Transverse colon (tissue), 4 donors: ENCODE data around the gene CDC42EP1. TPM values are rescaled to one million over a fixed set of nuclear protein-coding genes. Genes with fewer than 3 reads are reported as not detected.
"Not testable (repeated sequence)": the region's sequence is repeated elsewhere in the genome, so short reads cannot be mapped to it uniquely, and the experiment has no call there.

Experiments used
- DNase-seq: peaks from one replicate; pipeline ENCODE4 v3.0.0-alpha.2; 2019
- H3K27ac ChIP-seq, 4 donors: fragments of 200-600 bp; sonication (generic); 2 replicates each; pipeline ENCODE4 v1.5.1; 2016 to 2018; ENCODE audit warnings: inconsistent platforms in 4 of 4
- H3K27me3 ChIP-seq: fragments of 200-600 bp; sonication (generic); 2 replicates; pipeline ENCODE4 v1.5.1; 2017; ENCODE audit warnings: inconsistent platforms
- H3K36me3 ChIP-seq, 4 donors: fragments of 200-600 bp; sonication (generic); 2 replicates each; pipeline ENCODE4 v1.5.1; 2017 to 2019; ENCODE audit warnings: inconsistent platforms in 4 of 4
- H3K4me1 ChIP-seq, 4 donors: fragments of 200-600 bp; sonication (generic); 2 replicates each; pipeline ENCODE4 v1.5.1; 2017 to 2020; ENCODE audit warnings: inconsistent platforms in 4 of 4
- H3K4me3 ChIP-seq, 4 donors: fragments of 200-600 bp; sonication (generic); 1 replicate in 1 of 4; 2 replicates in 3 of 4; pipeline versions ENCODE4 v1.5.1 to v1.6.1; 2017 to 2019; ENCODE audit warnings: inconsistent platforms in 4 of 4
- H3K9me3 ChIP-seq, 2 donors: fragments of 200-600 bp; sonication (generic); 2 replicates each; pipeline ENCODE4 v1.5.1; 2017 to 2019; ENCODE audit warnings: inconsistent platforms in 2 of 2
- EP300 ChIP-seq: sonication (generic); formaldehyde crosslinking; IDR thresholded peaks from one replicate; pipeline ENCODE4 v1.6.1; 2017; ENCODE audit warnings: antibody characterized with exemption, low read depth
- POLR2A ChIP-seq: fragments of 450-650 bp; IDR thresholded peaks from one replicate; pipeline ENCODE4 v1.6.1; 2016; ENCODE audit warnings: antibody characterized with exemption, mild to moderate bottlenecking, moderate library complexity
- POLR2AphosphoS5 ChIP-seq, 3 donors: sonication (generic); formaldehyde crosslinking; IDR thresholded peaks; one replicate each; pipeline ENCODE4 v1.6.1; 2016; ENCODE audit warnings: antibody characterized with exemption in 3 of 3
- WGBS, 2 donors: methylation state at CpG; one replicate each; pipeline ENCODE4 v1.1.5; 2018; ENCODE audit warnings: low coverage in 1 of 2; 5-methylcytosine and 5-hydroxymethylcytosine counted together
- in situ Hi-C, 4 donors: fragments of 200-750 bp; cut with MboI; loops; one replicate each; pipeline versions ENCODE4 v1.15.0 to v1.15.1; 2017; ENCODE audit warnings: low sequenced_read_pairs in 3 of 4, low pct_ligation_motif_present in 1 of 4, low pct_unique_long_range_greater_than_20kb in 1 of 4
- intact Hi-C: fragments of 100-400 bp; cut with DNase I; formaldehyde crosslinking; loops from one replicate; pipeline ENCODE4 v1.15.1; 2023; ENCODE audit warnings: low total_unique reads
- total RNA-seq, 4 donors: library from RNA; depleted of rRNA; stranded (reverse); fragments of >200 nt; gene quantifications; one replicate each; pipeline ENCODE4 v1.1.0, GENCODE V29; 2016
- TF ChIP-seq, protein P1 (sequence below), 5 experiments: fragments of 200-600 bp in 3 of 5; fragments of 450-650 bp in 2 of 5; sonication (generic) in 3 of 5; IDR thresholded peaks; 1 replicate in 2 of 5; 2 replicates in 3 of 5; pipeline ENCODE4 v1.5.1; 2016 to 2017; ENCODE audit warnings: antibody characterized with exemption in 5 of 5, inconsistent platforms in 3 of 5, mild to moderate bottlenecking in 2 of 5, moderate library complexity in 1 of 5

CDC42EP1 gene
- total RNA-seq, 4 donors from 2014 or later: 27.3 to 52.9 (median 28.9) TPM

- DNase-seq: no peak
- H3K9me3 ChIP-seq: no peaks in the 10 kb centered on the region
- no peaks in the 10 kb centered on the region for H3K36me3 ChIP-seq
- H3K4me1 ChIP-seq: peaks cover 4 to 26% (median 16%) of the 10 kb centered on the region in 4 donors
- TF ChIP-seq EP300: no peak
- no peak for TF ChIP-seq POLR2A
- TF ChIP-seq, protein P1, sequence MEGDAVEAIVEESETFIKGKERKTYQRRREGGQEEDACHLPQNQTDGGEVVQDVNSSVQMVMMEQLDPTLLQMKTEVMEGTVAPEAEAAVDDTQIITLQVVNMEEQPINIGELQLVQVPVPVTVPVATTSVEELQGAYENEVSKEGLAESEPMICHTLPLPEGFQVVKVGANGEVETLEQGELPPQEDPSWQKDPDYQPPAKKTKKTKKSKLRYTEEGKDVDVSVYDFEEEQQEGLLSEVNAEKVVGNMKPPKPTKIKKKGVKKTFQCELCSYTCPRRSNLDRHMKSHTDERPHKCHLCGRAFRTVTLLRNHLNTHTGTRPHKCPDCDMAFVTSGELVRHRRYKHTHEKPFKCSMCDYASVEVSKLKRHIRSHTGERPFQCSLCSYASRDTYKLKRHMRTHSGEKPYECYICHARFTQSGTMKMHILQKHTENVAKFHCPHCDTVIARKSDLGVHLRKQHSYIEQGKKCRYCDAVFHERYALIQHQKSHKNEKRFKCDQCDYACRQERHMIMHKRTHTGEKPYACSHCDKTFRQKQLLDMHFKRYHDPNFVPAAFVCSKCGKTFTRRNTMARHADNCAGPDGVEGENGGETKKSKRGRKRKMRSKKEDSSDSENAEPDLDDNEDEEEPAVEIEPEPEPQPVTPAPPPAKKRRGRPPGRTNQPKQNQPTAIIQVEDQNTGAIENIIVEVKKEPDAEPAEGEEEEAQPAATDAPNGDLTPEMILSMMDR (IDR thresholded peaks at IDR 0.05): no peak
- TF ChIP-seq POLR2AphosphoS5 (IDR thresholded peaks at IDR 0.05): no peak
- H3K27me3 ChIP-seq: peaks cover 4% of the 10 kb centered on the region
- intact Hi-C loops (no loop called here), in situ Hi-C loops (no loop called here)
- H3K4me3 ChIP-seq: no peak overlapping the region
- no peak overlapping the region for H3K27ac ChIP-seq
- WGBS, 2 donors: 48% methylated on average over 10 of the region's 10 CpGs; no CpG with 5 or more reads in 1 of the 2 donors
Measured at GRCh38 chr22:37525073-37525745, 35.1 kb upstream of the CDC42EP1 start.

DNA sequence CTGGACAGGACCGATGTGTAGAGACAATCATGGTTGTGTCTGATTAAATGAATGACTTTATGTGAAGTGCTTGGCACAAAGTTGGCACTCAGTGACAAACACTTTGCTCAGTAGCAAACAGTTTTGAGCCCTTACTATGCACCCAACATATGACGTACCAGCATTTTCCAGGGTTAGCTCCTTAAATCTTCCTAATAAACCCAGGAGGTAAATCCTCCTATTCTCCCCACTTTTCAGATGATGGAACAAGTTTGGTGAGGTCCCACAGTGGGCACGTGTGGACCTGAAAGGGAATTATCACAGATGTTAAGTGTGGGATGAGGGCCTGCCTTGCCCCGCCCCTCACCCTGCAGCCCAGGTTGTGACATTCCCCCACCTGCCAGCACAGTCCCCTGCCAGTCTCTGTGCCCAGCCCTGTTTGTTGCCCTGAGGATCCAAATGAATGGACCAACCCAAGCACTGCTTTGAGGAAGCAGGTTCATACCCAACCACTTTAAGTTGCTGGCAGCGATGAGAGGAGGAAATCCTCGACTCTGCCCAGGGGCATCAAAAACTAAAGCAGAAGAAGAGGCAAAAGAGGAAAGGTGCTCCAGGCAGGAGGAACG, 34.4 kb upstream of the CDC42EP1 start:
- H3K9me3 ChIP-seq: no peaks in the 10 kb centered on the region
- H3K36me3 ChIP-seq: no peaks in the 10 kb centered on the region
- no peak overlapping the region for H3K4me3 ChIP-seq
- WGBS, 2 donors: 71% methylated on average over 7 of the region's 7 CpGs; no CpG with 5 or more reads in 1 of the 2 donors
- DNase-seq: no peak
- H3K27ac ChIP-seq: no peak overlapping the region
- H3K4me1 ChIP-seq: peaks cover 1 to 23% (median 13%) of the 10 kb centered on the region in 4 donors
- intact Hi-C loops (no loop called here), in situ Hi-C loops (no loop called here)
- no peak for TF ChIP-seq POLR2A
- no peak for TF ChIP-seq POLR2AphosphoS5 (IDR thresholded peaks at IDR 0.05)
- TF ChIP-seq, protein P1 (IDR thresholded peaks at IDR 0.05): no peak
- TF ChIP-seq EP300: no peak
- peaks cover under 1% of the 10 kb centered on the region for H3K27me3 ChIP-seq

GRCh38 chr22:37526376-37526775, 33.9 kb upstream of the CDC42EP1 start:
- H3K9me3 ChIP-seq: no peaks in the 10 kb centered on the region
- 74% methylated on average over 12 of the region's 12 CpGs; no CpG with 5 or more reads in 1 of the 2 donors for WGBS, 2 donors

GRCh38 chr22:37527081-37527752, 33.1 kb upstream of the CDC42EP1 start:
- H3K27me3 ChIP-seq, in situ Hi-C loops, H3K9me3 ChIP-seq, H3K27ac ChIP-seq, DNase-seq, H3K36me3 ChIP-seq, intact Hi-C loops, H3K4me3 ChIP-seq: not testable (repeated sequence)
- WGBS, 2 donors: 87 to 96% methylated on average over 2 to 9 of the region's 9 CpGs
- H3K4me1 ChIP-seq: peaks cover 0 to 17% (median 9%) of the 10 kb centered on the region in 4 donors

More at GRCh38 chr22:37526376-37526775, 33.9 kb upstream of the CDC42EP1 start:
- peaks cover 0 to 18% (median 10%) of the 10 kb centered on the region in 4 donors for H3K4me1 ChIP-seq
- in situ Hi-C loops (no loop called here), intact Hi-C loops (no loop called here)
- H3K27ac ChIP-seq: no peak overlapping the region
- H3K4me3 ChIP-seq: no peak overlapping the region
- H3K36me3 ChIP-seq: no peaks in the 10 kb centered on the region
- no peak for TF ChIP-seq POLR2AphosphoS5 (IDR thresholded peaks at IDR 0.05)
- TF ChIP-seq POLR2A: no peak
- no peak for TF ChIP-seq EP300
- TF ChIP-seq, protein P1 (IDR thresholded peaks at IDR 0.05): no peak
- DNase-seq: no peak
- no peaks in the 10 kb centered on the region for H3K27me3 ChIP-seq

- in situ Hi-C loops, intact Hi-C loops, DNase-seq, H3K27me3 ChIP-seq, H3K4me3 ChIP-seq, H3K9me3 ChIP-seq, H3K36me3 ChIP-seq, H3K27ac ChIP-seq: not testable (repeated sequence)
- H3K4me1 ChIP-seq: peaks cover 0 to 17% (median 9%) of the 10 kb centered on the region in 4 donors
- WGBS, 2 donors: 83 to 94% methylated on average over 7 to 9 of the region's 9 CpGs
Measured at GRCh38 chr22:37527952-37528351, 32.3 kb upstream of the CDC42EP1 start.
